ENCODE data around the gene ADAMTS12.

- TF ChIP-seq MXI1 (conservative IDR thresholded peaks at IDR 0.05; ENCODE audit: poor library complexity, severe bottlenecking) (no peak), CTCF (IDR thresholded peaks at IDR 0.05; ENCODE audit: poor library complexity, severe bottlenecking) (no peak), RAD21 (conservative IDR thresholded peaks at IDR 0.05) (no peak), EP300 (conservative IDR thresholded peaks at IDR 0.05; ENCODE audit: poor library complexity, severe bottlenecking) (no peak), POLR2AphosphoS5 (IDR thresholded peaks at IDR 0.05) (no peak), TAF1 (IDR thresholded peaks at IDR 0.05; ENCODE audit: low read depth) (no peak)
Observed at GRCh38 chr5:33817301-33817700, 74.5 kb downstream of the ADAMTS12 start.

All from neural cell (in vitro differentiated cells).